GM10266 (cell line): ENCODE measurements around the gene SLC3A2.

Experiments
- DNase-seq: peaks from one replicate; pipeline ENCODE4 v3.0.0; 2012; ENCODE audit errors: extremely low spot score
- CTCF ChIP-seq: IDR thresholded peaks from 2 replicates; pipeline ENCODE4 v1.5.1; 2012; ENCODE audit warnings: mild to moderate bottlenecking, low read depth; ENCODE audit not compliant: control insufficient read depth, insufficient read depth; ENCODE audit errors: missing control alignments

The SLC3A2 gene

DNA sequence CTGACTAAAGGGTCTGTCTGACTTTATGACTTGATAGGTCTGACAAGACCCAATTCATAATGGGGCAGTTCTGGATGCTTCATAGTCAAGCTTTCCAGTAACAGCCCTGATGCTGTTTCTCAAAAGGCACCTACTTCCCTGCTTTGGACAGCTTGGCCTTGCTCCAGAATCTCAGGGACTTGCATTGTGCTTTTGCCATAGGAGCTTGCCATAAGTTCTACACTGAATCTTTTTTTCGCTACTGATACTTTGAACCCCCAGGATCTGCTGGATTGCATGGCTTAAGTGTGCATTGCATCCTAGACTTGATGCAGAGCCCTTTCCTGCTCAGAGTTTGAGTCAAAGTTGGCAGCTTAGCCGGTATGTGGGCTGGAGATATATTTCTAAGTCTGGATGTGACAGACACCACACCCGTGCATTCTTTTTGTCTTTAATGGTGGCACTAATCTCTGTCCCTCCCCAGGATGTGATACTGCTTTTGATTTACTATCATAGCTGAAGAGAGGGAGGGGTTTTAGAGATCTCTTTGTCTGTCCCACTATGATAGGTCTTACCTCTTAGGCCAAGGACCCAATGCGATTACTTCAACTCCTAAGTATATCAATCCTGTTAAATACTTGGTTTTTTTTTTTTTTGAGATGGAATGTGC is 16.9 kb upstream of the SLC3A2 start:
- no peak for TF ChIP-seq CTCF
- no peak for DNase-seq

GRCh38 chr11:62865635-62866034 is 15.1 kb upstream of the SLC3A2 start:
- DNase-seq = no peak
- TF ChIP-seq CTCF = no peak

DNA sequence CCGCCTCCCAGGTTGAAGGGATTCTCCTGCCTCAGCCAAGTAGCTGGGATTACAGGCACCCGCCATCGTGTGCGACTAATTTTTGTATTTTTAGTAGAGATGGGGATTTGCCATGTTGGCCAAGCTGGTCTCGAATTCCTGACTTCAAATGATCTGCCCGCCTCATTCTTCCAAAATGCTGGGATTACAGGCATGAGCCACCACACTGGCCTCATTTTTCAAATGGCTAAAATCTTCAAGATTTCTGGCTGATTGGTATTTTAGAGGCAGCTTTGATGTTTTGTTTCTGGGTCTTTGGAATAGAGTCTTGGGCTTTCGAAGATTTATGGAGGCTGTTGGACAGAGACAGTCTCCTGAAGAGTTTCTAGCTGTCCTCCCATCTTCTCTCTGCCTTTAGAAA is 5.8 kb upstream of the SLC3A2 start:
- no peak for DNase-seq
- TF ChIP-seq CTCF = no peak

- DNase-seq = no peak
- TF ChIP-seq CTCF = no peak
Observed at GRCh38 chr11:62875698-62876478, 4.8 kb upstream of the SLC3A2 start.

DNA sequence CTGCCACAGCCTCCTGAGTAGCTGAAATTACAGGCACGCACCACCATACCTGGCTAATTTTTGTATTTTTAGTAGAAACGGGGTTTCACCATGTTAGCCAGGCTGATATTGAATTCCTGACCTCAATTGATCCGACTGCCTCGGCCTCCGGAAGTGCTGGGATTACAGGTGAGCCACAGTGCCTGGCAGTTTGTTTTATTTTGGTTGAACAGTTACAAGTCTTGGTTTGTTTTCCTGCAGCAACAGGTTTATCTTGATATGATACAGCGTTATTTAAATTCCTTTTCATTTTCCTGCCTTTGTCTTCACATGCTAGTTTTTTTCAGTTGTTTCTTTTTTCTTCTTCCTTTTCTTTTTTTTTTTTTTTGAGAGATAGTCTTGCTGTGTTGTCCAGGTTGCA is 4.0 kb upstream of the SLC3A2 start:
- DNase-seq = no peak
- TF ChIP-seq CTCF = no peak

GRCh38 chr11:62879235-62879978 is 1.3 kb upstream of the SLC3A2 start:
- no peak for TF ChIP-seq CTCF
- DNase-seq = no peak

- TF ChIP-seq CTCF = no peak
- DNase-seq = peak; percentile 59
Observed at GRCh38 chr11:62880231-62880802, 379 bp upstream of the SLC3A2 start.
